Panc1 (cell line): ENCODE measurements around the gene GJB3.

Experiments used
- CTCF ChIP-seq: fragments of 450-650 bp; IDR thresholded peaks from 2 replicates; pipeline ENCODE4 v1.5.1; 2017; ENCODE audit warnings: mild to moderate bottlenecking
- POLR2AphosphoS5 ChIP-seq: IDR thresholded peaks from 2 replicates; pipeline ENCODE4 v1.6.1; 2012; ENCODE audit warnings: mild to moderate bottlenecking, low read depth, low read length, moderate library complexity
- SIN3A ChIP-seq: IDR thresholded peaks from 2 replicates; pipeline ENCODE4 v1.6.1; 2012; ENCODE audit warnings: low read depth, mild to moderate bottlenecking, low read length, moderate library complexity, borderline replicate concordance; ENCODE audit not compliant: insufficient read depth
- TCF7L2 ChIP-seq: IDR thresholded peaks from 2 replicates; pipeline ENCODE4 v1.6.1; 2011; ENCODE audit warnings: mild to moderate bottlenecking, low read depth, low read length, inconsistent platforms
- TF ChIP-seq, protein P1 (sequence below), 2 experiments: IDR thresholded peaks; 2 replicates each; pipeline ENCODE4 v1.6.1; 2011 to 2012; ENCODE audit warnings: low read depth in 2 of 2, control low read depth in 1 of 2, low read length in 1 of 2, mild to moderate bottlenecking in 1 of 2, moderate library complexity in 1 of 2; ENCODE audit not compliant: insufficient read depth in 1 of 2

DNA sequence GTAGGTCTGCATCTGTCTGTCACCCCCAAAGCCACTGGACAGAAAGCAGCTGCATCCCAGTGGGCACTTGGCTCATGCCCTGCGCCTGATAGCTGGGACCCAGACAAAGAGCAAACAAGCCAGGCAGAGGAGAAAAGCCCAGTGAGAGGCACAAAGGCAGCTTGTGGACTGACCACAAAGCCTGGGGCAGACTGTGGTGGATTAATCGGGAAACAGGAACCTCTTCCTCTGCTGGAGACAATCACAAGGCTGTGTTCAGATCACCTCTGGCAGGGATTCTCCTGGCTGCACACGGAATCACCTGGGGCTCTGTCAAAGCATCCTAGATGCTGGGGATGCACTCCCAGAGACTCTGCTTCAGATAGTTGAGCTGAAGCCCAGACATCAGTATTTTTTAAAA, 41.4 kb upstream of the GJB3 start:
- TF ChIP-seq CTCF (no peak), TCF7L2 (no peak), POLR2AphosphoS5 (no peak), SIN3A (no peak)
- TF ChIP-seq, protein P1, sequence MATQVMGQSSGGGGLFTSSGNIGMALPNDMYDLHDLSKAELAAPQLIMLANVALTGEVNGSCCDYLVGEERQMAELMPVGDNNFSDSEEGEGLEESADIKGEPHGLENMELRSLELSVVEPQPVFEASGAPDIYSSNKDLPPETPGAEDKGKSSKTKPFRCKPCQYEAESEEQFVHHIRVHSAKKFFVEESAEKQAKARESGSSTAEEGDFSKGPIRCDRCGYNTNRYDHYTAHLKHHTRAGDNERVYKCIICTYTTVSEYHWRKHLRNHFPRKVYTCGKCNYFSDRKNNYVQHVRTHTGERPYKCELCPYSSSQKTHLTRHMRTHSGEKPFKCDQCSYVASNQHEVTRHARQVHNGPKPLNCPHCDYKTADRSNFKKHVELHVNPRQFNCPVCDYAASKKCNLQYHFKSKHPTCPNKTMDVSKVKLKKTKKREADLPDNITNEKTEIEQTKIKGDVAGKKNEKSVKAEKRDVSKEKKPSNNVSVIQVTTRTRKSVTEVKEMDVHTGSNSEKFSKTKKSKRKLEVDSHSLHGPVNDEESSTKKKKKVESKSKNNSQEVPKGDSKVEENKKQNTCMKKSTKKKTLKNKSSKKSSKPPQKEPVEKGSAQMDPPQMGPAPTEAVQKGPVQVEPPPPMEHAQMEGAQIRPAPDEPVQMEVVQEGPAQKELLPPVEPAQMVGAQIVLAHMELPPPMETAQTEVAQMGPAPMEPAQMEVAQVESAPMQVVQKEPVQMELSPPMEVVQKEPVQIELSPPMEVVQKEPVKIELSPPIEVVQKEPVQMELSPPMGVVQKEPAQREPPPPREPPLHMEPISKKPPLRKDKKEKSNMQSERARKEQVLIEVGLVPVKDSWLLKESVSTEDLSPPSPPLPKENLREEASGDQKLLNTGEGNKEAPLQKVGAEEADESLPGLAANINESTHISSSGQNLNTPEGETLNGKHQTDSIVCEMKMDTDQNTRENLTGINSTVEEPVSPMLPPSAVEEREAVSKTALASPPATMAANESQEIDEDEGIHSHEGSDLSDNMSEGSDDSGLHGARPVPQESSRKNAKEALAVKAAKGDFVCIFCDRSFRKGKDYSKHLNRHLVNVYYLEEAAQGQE (IDR thresholded peaks at IDR 0.05; ENCODE audit: insufficient read depth in 1 of 2, low read depth in 2 of 2, low read length in 1 of 2), result no peak
